Neural crest cell (in vitro differentiated cells): Measurements from ENCODE around the gene PNPLA7. TPM values are rescaled to one million over a fixed set of nuclear protein-coding genes. Genes with fewer than 3 reads are reported as not detected.
"Not testable (repeated sequence)": the region's sequence is repeated elsewhere in the genome, so short reads cannot be mapped to it uniquely, and the experiment has no call there.

ENCODE experiments used
- DNase-seq: peaks from one replicate; pipeline ENCODE4 v3.0.0; 2021; ENCODE audit warnings: low read depth, mixed read lengths, low spot score
- H3K27ac Mint-ChIP-seq: one replicate; pipeline ENCODE4 v1.8.0; 2021; ENCODE audit warnings: mild to moderate bottlenecking, mixed read lengths; ENCODE audit not compliant: unreplicated experiment
- H3K27me3 Mint-ChIP-seq: 2 replicates; pipeline ENCODE4 v1.8.0; 2021; ENCODE audit warnings: low read depth, mild to moderate bottlenecking, mixed read lengths
- H3K36me3 Mint-ChIP-seq: 2 replicates; pipeline ENCODE4 v1.8.0; 2021; ENCODE audit warnings: low read depth, mild to moderate bottlenecking, mixed read lengths
- H3K4me1 Mint-ChIP-seq: 2 replicates; pipeline ENCODE4 v1.8.0; 2021; ENCODE audit warnings: mixed read lengths
- H3K4me3 Mint-ChIP-seq: one replicate; pipeline ENCODE4 v1.8.0; 2021; ENCODE audit warnings: mild to moderate bottlenecking, mixed read lengths
- H3K9me3 Mint-ChIP-seq: 2 replicates; pipeline ENCODE4 v1.8.0; 2021; ENCODE audit warnings: mixed read lengths
- total RNA-seq: library from RNA; stranded (reverse); gene quantifications from 2 replicates; pipeline ENCODE4 v1.2.1, GENCODE V29; 2021
- TF ChIP-seq, protein P1 (sequence below): fragments of 200-600 bp; sonication (generic); conservative IDR thresholded peaks from 2 replicates; pipeline ENCODE4 v1.5.0; 2021; ENCODE audit warnings: antibody characterized with exemption, mild to moderate bottlenecking

PNPLA7 gene
- total RNA-seq, 1 donor from 2014 or later, result 2.2 TPM

DNA sequence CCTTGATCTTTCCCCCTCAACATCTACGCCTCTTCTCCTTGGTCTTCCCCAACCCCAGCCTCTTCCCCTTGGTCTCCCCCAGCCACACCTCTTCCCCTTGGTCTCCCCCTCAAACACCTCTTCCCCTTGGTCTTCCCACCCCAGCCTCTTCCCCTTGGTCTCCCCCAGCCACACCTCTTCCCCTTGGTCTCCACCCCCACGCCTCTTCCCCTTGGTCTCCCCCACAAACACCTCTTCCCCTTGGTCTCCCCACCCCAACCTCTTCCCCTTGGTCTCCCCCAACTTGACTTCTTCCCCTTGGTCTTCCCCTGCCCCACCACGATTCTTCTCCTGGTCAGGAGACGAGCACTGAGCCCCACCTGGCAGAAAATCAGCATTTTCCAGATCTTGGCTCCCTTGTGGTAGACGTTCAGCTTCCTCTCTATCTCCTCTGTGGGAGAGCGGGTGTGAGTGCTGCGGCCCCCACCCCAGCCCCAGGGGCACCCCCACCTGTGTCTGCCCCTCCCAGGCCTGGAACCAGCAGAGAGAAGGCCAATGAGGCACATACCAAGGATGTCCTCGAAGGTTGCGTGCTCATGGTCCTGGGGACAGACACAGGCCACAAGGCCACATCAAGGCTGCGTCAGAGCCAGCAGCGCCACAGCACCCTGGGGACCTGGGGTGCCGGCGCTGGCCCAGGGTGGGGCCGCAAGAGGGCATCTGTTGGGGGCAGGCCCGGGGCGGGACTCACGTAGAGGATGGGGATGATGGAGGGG lies 98.0 kb downstream of the PNPLA7 start:
- no peak for DNase-seq
- TF ChIP-seq, protein P1, sequence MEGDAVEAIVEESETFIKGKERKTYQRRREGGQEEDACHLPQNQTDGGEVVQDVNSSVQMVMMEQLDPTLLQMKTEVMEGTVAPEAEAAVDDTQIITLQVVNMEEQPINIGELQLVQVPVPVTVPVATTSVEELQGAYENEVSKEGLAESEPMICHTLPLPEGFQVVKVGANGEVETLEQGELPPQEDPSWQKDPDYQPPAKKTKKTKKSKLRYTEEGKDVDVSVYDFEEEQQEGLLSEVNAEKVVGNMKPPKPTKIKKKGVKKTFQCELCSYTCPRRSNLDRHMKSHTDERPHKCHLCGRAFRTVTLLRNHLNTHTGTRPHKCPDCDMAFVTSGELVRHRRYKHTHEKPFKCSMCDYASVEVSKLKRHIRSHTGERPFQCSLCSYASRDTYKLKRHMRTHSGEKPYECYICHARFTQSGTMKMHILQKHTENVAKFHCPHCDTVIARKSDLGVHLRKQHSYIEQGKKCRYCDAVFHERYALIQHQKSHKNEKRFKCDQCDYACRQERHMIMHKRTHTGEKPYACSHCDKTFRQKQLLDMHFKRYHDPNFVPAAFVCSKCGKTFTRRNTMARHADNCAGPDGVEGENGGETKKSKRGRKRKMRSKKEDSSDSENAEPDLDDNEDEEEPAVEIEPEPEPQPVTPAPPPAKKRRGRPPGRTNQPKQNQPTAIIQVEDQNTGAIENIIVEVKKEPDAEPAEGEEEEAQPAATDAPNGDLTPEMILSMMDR, result no peak
- Mint-ChIP-seq H3K27ac (no peak overlapping the region), H3K36me3 (no peaks in the 10 kb centered on the region), H3K4me1 (peaks cover 6% of the 10 kb centered on the region), H3K4me3 (no peak overlapping the region), H3K27me3 (peaks cover 3% of the 10 kb centered on the region), H3K9me3 (no peaks in the 10 kb centered on the region)

DNA sequence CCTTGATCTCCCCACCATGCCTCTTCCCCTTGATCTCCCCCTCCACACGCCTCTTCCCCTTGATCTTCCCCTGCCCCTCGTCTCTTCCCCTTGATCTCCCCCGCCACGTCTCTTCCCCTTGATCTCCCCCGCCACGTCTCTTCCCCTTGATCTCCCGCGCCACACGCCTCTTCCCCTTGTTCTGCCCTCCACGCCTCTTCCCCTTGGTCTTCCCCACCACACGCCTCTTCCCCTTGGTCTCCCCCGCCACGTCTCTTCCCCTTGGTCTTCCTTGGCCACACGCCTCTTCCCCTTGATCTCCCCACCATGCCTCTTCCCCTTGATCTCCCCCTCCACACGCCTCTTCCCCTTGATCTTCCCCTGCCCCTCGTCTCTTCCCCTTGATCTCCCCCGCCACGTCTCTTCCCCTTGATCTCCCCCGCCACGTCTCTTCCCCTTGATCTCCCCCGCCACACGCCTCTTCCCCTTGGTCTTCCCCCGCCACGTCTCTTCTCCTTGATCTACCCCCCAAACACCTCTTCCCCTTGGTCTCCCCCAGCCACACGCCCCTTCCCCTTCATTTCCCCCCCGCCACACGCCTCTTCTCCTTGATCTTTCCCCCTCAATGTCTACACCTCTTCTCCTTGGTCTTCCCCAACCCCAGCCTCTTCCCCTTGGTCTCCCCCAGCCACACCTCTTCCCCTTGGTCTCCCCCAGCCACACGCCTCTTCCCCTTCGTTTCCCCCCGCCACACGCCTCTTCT lies 98.8 kb downstream of the PNPLA7 start:
- H3K27ac Mint-ChIP-seq, H3K36me3 Mint-ChIP-seq, H3K9me3 Mint-ChIP-seq, H3K4me1 Mint-ChIP-seq, H3K27me3 Mint-ChIP-seq, H3K4me3 Mint-ChIP-seq, DNase-seq: not testable (repeated sequence)

DNA sequence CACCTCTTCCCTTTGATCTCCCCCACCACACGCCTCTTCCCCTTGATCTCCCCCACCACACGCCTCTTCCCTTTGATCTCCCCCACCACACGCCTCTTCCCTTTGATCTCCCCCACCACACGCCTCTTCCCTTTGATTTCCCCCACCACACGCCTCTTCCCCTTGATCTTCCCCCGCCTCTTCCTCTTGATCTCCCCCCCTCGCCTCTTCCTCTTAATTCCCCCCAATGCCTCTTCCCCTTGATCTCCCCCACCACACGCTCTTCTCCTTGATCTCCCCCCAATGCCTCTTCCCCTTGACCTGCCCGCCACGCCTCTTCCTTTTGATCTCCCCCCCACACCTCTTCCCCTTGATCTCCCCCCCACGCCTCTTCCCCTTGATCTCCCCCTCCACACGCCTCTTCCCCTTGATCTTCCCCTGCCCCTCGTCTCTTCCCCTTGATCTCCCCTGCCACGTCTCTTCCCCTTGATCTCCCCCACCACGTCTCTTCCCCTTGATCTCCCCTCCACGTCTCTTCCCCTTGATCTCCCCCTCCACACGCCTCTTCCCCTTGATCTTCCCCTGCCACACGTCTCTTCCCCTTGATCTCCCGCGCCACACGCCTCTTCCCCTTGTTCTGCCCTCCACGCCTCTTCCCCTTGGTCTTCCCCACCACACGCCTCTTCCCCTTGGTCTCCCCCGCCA lies 99.5 kb downstream of the PNPLA7 start:
- not testable (repeated sequence) for DNase-seq, H3K27ac Mint-ChIP-seq, H3K36me3 Mint-ChIP-seq, H3K4me3 Mint-ChIP-seq, H3K27me3 Mint-ChIP-seq, H3K9me3 Mint-ChIP-seq, H3K4me1 Mint-ChIP-seq

DNA sequence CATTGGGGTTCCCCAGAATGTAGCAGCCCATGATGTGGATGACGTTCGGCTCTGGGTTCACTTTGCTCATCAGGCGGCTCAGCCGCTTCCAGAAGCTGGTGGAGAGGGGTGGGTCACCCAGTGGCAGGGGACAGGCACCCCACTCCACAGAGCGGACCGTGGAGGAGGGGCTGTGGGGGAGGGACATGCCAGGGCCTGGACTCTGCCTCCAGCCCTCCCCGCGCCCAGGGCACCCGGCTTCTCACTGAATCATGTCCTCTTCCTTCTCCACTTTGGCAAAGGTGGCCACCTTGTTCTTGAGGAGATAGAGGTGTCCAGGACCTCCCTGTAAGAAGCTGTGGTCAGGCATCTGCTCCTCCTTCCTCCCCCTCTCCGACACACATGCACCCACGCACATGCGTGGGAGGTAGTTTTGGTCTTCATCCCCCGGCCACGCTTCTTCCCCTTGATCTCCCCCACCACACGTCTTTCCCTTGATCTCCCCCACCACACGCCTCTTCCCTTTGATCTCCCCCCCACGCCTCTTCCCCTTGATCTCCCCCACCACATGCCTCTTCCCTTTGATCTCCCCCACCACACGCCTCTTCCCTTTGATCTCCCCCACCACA lies 100.2 kb downstream of the PNPLA7 start:
- H3K4me3 Mint-ChIP-seq, result no peak overlapping the region
- TF ChIP-seq, protein P1, result no peak
- H3K27ac Mint-ChIP-seq, result no peak overlapping the region
- H3K9me3 Mint-ChIP-seq, result no peaks in the 10 kb centered on the region
- H3K27me3 Mint-ChIP-seq, result peaks cover 6% of the 10 kb centered on the region
- DNase-seq, result no peak
- peaks cover 14% of the 10 kb centered on the region for H3K4me1 Mint-ChIP-seq
- no peaks in the 10 kb centered on the region for H3K36me3 Mint-ChIP-seq

DNA sequence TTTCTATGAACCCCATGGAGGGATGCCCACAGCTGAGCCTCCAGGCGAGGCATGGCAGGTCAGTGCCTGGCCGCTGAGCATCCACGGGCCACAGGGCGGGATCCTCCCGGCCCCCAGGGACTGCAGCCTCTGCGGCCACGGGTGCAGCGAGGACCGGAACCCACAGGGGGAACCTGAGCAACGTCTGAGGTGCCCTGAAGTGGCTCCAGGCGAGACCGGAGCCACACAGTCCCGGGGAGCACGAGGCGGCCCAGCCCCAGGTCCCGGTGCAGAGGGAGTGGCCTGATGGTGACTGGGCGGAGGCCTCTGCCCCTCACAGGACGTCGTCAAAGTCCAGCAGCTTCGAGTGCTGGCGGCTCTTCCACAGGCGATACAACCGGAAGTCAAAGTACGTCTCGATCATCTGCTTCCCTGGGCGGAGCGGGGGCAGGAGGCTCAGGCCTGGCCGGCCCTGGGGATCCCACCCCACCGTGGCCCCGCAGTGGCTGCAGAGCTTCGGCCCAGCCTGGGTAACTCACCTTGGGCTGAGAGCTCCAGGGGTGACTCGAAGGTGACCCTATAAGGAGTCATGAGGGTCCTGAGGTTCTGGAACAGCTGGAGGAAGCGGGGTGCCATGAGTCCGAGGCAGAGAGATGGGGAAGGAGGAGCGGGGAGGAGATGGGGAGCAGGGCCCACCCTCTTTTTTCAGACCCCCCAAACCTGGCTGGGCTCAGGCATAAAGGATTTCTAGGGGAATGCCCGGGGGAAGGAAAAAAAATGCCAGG lies 100.9 kb downstream of the PNPLA7 start:
- peaks cover 17% of the 10 kb centered on the region for H3K4me1 Mint-ChIP-seq
- H3K9me3 Mint-ChIP-seq, result no peaks in the 10 kb centered on the region
- no peak for DNase-seq
- H3K4me3 Mint-ChIP-seq, result no peak overlapping the region
- TF ChIP-seq, protein P1, result no peak
- no peaks in the 10 kb centered on the region for H3K36me3 Mint-ChIP-seq
- no peak overlapping the region for H3K27ac Mint-ChIP-seq
- peaks cover 8% of the 10 kb centered on the region for H3K27me3 Mint-ChIP-seq

DNA sequence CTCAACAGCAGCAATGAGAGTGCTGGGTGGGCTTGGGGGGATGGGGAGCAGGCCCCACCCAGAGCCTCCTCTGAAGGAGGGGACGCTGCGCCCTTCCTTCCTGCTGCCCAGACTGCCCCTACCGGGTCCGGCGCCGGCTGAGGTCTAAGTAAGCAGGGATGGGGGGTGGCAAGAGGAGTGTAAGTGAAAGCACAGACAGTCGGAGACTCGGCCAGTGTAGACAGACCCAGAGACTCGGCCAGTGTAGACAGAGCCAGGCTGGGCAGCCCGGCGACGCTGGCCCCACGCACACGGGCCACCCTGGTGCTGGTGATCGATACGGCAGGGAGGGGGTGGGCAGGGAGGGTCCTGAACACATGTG lies 101.6 kb downstream of the PNPLA7 start:
- Mint-ChIP-seq H3K9me3 (no peaks in the 10 kb centered on the region), H3K4me1 (peaks cover 15% of the 10 kb centered on the region), H3K27ac (no peak overlapping the region), H3K4me3 (no peak overlapping the region), H3K27me3 (peaks cover 9% of the 10 kb centered on the region), H3K36me3 (no peaks in the 10 kb centered on the region)
- DNase-seq, result no peak
- TF ChIP-seq, protein P1, result no peak
